HEK293 (cell line): ENCODE results near the gene AKT3.

Experiments used
- CTCF ChIP-seq: fragments of 450-650 bp; formaldehyde crosslinking; IDR thresholded peaks from 2 replicates; pipeline ENCODE4 v1.5.1; 2016; ENCODE audit warnings: missing biosample characterization, missing genetic modification characterization
- IKZF3 ChIP-seq: fragments of 450-650 bp; IDR thresholded peaks from 2 replicates; pipeline ENCODE4 v1.5.0; 2018; ENCODE audit warnings: missing biosample characterization, mild to moderate bottlenecking, missing genetic modification characterization, moderate library complexity
- ZNF132 ChIP-seq: fragments of 450-650 bp; formaldehyde crosslinking; IDR thresholded peaks from 2 replicates; pipeline ENCODE4 v1.5.1; 2017; ENCODE audit warnings: missing biosample characterization, missing genetic modification characterization, borderline replicate concordance
- ZNF26 ChIP-seq: fragments of 450-650 bp; formaldehyde crosslinking; IDR thresholded peaks from 2 replicates; pipeline ENCODE4 v1.5.1; 2016; ENCODE audit warnings: missing biosample characterization, missing genetic modification characterization

GRCh38 chr1:243638186-243638585 lies 211.9 kb downstream of the AKT3 start:
- TF ChIP-seq IKZF3 (tag by site-specific recombination) (no peak), CTCF (tag by site-specific recombination) (no peak), ZNF26 (tag by site-specific recombination) (no peak), ZNF132 (tag by site-specific recombination) (no peak)
